Measurements from ENCODE around the gene DSG4. TPM values are rescaled to one million over a fixed set of nuclear protein-coding genes. Genes with fewer than 3 reads are reported as not detected.

The DSG4 gene
- total RNA-seq, 2 experiments from 2014 or later, result not detected

DNA sequence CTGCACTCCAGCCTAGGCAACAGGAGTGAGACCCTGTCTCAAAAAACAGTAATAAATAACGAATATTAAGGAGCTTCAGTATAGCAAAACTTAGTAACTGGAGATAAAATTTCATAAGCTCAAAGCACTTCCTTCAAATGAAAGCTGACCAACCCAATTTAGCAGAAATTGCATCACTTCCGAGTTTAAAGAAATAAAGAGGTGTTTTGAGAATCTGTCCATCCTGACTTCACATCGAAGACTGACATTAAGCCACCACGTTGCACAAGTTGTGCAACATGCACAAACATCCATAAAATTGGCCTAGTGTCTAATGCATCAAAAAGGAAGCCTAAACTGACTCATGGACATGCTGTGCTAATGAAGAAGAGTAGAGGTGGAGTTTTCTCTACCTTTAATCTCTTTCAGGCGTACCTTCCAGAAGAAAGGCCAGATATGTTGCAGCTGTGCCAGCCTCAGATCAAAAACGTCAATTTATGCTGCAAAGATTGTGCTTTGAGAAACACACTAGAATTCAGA lies 63.3 kb downstream of the DSG4 start:
- no peak overlapping the region for H3K27ac Mint-ChIP-seq
- H3K36me3 Mint-ChIP-seq (ENCODE audit: low read depth), result no peaks in the 10 kb centered on the region
- intact Hi-C loops (cut with micrococcal nuclease), result no loop called here
- no peaks in the 10 kb centered on the region for H3K4me1 Mint-ChIP-seq (ENCODE audit: low read depth)
- no peaks in the 10 kb centered on the region for H3K27me3 Mint-ChIP-seq (ENCODE audit: low read depth)
- H3K4me3 Mint-ChIP-seq, result no peak overlapping the region
- DNase-seq, result no peak
- no peaks in the 10 kb centered on the region for H3K9me3 Mint-ChIP-seq
- CTCF ChIA-PET, result no interaction called here

DNA sequence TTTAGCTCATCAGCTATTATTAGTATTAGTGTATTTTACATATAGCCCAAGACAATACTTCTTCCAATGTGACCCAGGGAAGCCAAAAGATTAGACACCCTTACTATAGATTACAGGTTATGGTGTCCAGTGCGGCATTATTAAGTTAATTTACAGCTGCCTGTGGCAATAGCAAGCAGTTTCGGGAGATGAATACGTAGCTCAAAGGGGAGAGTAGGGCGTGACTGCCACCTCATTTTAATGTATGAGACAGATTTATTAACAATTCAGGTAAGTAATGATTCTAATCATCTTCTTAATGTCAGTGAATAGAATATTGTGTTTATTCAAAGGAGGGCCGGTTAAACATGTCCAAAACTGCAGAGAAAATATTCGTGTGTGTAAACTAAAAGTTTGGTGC lies 64.2 kb downstream of the DSG4 start:
- intact Hi-C loops (cut with micrococcal nuclease), result no loop called here
- no peak overlapping the region for H3K27ac Mint-ChIP-seq
- CTCF ChIA-PET, result no interaction called here
- no peaks in the 10 kb centered on the region for H3K27me3 Mint-ChIP-seq (ENCODE audit: low read depth)
- no peaks in the 10 kb centered on the region for H3K4me1 Mint-ChIP-seq (ENCODE audit: low read depth)
- H3K36me3 Mint-ChIP-seq (ENCODE audit: low read depth), result no peaks in the 10 kb centered on the region
- H3K9me3 Mint-ChIP-seq, result no peaks in the 10 kb centered on the region
- DNase-seq, result no peak
- H3K4me3 Mint-ChIP-seq, result no peak overlapping the region

DNA sequence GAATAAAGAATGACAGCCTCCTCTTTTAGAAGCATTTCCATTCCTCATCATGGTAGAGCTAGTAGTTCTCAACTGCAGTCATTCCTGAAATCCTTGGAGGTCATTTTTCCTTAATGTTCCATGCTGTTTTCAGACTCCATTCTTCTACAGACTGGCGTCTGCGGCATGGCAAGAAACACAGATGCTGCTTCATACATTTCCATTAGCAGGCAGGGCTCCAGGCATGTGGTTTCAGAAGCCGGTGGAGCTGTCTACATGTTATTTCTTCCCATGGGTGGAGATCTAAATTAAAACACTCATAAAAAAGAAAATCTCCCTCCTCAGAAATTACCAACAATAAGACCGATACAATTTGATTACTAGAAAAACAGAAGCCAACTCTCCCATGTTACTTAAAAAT lies 64.9 kb downstream of the DSG4 start:
- no peaks in the 10 kb centered on the region for H3K27me3 Mint-ChIP-seq (ENCODE audit: low read depth)
- no peak for DNase-seq
- no peaks in the 10 kb centered on the region for H3K4me1 Mint-ChIP-seq (ENCODE audit: low read depth)
- H3K9me3 Mint-ChIP-seq, result no peaks in the 10 kb centered on the region
- H3K27ac Mint-ChIP-seq, result no peak overlapping the region
- CTCF ChIA-PET, result no interaction called here
- no peak overlapping the region for H3K4me3 Mint-ChIP-seq
- H3K36me3 Mint-ChIP-seq (ENCODE audit: low read depth), result no peaks in the 10 kb centered on the region
- intact Hi-C loops (cut with micrococcal nuclease), result no loop called here

DNA sequence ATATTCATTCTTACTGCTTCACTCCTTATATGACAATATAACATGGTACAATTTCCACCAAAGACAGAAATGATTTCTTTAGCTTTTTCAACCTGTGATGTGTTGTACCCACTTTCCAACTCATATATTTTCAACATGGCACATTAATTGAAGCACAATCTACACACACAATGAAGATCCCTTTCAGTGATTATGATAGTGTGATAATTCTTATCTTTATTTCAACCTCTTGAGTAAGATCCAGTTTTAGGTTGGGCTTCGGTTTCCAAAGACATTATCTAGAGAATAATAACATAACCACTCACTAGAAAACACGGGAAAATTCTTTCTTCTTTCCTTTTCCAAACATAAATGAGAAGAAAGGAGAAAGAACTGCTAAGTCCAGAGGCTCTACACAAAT lies 67.6 kb downstream of the DSG4 start:
- H3K36me3 Mint-ChIP-seq (ENCODE audit: low read depth), result no peaks in the 10 kb centered on the region
- no peaks in the 10 kb centered on the region for H3K9me3 Mint-ChIP-seq
- intact Hi-C loops (cut with micrococcal nuclease), result no loop called here
- H3K4me3 Mint-ChIP-seq, result no peak overlapping the region
- H3K4me1 Mint-ChIP-seq (ENCODE audit: low read depth), result no peaks in the 10 kb centered on the region
- DNase-seq, result no peak
- no peak overlapping the region for H3K27ac Mint-ChIP-seq
- no peaks in the 10 kb centered on the region for H3K27me3 Mint-ChIP-seq (ENCODE audit: low read depth)
- CTCF ChIA-PET, result no interaction called here

DNA sequence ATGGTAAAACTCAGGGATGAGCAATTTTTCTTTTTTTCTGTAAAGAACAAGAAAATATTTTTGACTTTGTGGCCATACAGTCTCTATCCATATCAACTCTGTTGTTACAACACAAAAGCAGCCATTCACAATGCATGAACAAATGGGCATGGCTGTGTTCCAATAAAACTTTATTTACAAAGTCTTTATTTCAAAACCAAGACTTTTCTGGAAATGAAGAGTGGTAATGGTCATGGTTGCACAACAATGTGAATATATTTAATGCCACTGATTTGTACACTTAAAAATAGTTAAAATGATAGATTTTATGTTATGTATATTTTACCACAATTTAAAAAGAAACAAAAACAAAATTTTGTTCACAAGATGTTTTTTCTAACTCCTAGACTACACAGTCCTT lies 69.3 kb downstream of the DSG4 start:
- H3K27ac Mint-ChIP-seq, result no peak overlapping the region
- H3K4me3 Mint-ChIP-seq, result no peak overlapping the region

DNA sequence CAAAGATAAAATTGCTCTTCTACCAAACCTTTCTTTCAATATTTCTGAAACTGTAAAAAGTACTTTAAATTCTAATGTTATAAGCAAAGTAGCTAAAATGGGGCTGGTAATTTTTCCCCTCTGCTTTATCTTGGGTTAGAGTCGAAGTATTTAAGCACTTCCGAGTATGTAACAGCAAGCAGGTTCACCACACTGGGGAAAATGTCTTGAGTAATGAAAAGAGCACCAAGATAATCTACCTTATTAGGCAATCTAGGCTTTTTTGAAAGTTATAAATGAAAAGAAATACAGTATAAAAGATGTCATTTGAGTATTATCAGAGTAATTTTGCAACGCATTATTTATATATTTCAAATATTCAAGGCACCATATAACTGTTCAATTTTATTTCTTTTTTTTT lies 70.3 kb downstream of the DSG4 start:
- peaks cover 4% of the 10 kb centered on the region for H3K27me3 Mint-ChIP-seq (ENCODE audit: low read depth)
- CTCF ChIA-PET, result no interaction called here
- no peak overlapping the region for H3K27ac Mint-ChIP-seq
- no peaks in the 10 kb centered on the region for H3K9me3 Mint-ChIP-seq
- DNase-seq, result no peak
- no peaks in the 10 kb centered on the region for H3K36me3 Mint-ChIP-seq (ENCODE audit: low read depth)
- no peaks in the 10 kb centered on the region for H3K4me1 Mint-ChIP-seq (ENCODE audit: low read depth)
- no peak overlapping the region for H3K4me3 Mint-ChIP-seq
- intact Hi-C loops (cut with micrococcal nuclease), result no loop called here

More for the DNA sequence above, 69.3 kb downstream of the DSG4 start:
- CTCF ChIA-PET, result no interaction called here
- no peaks in the 10 kb centered on the region for H3K4me1 Mint-ChIP-seq (ENCODE audit: low read depth)
- peaks cover 4% of the 10 kb centered on the region for H3K27me3 Mint-ChIP-seq (ENCODE audit: low read depth)
- no peaks in the 10 kb centered on the region for H3K9me3 Mint-ChIP-seq
- intact Hi-C loops (cut with micrococcal nuclease), result no loop called here
- H3K36me3 Mint-ChIP-seq (ENCODE audit: low read depth), result no peaks in the 10 kb centered on the region
- DNase-seq, result no peak

DNA sequence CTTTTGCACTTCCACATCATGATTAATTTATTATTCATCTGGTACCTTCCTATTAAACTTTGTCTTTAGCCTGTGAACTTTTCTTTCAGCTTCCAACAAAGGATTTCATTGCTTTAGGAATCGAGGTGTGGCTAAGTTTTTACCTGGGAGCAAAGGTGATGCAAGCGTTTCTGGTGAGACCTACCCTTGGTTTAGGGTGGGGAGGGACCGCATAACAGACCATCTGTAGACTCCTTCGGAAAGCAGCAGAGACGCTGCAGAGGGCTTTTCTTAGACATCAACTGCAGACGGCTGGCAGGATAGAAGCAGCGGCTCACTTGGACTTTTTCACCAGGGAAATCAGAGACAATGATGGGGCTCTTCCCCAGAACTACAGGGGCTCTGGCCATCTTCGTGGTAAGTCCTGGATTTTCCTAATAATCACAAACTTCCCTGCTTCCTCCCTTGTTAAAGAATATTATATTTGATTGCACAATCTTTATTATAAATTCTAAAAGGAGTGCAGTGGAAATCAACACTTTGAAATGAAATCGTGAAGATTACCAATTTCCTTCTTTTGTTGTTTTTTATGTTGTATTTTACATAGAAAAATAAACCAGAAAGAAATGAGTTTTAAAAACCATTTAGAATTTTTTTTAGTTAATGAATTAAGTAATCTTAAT lies 71.1 kb downstream of the DSG4 start, which contains the start of gene DSG3:
TSS of gene DSG3 (plus strand) at position 212 of the 662 bp plus-strand sequence. CDS start at position 349, 137 bp downstream.
- intact Hi-C loops (cut with micrococcal nuclease), result no loop called here
- no peaks in the 10 kb centered on the region for H3K4me1 Mint-ChIP-seq (ENCODE audit: low read depth)

DNA sequence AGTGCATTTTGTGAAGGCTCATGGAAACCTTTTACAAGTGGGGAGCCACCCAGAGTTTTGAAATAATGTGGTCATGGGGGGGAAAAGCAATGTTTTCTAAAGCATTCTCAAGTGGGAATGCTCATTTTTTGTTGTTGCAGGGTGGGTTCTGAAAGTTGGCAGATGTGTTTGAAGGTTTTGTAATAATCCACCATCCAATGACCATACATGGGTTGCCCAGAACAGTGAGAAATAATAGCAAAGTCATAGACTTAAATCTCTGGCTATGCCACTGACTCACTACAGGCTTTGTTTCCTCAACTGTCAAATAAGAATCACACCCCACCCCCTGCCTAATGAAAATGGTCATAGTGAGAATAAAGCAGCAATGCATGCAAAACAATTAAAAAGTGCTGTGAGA lies 73.8 kb downstream of the DSG4 start:
- Mint-ChIP-seq H3K9me3 (no peaks in the 10 kb centered on the region), H3K4me1 (ENCODE audit: low read depth) (no peaks in the 10 kb centered on the region), H3K36me3 (ENCODE audit: low read depth) (no peaks in the 10 kb centered on the region), H3K27me3 (ENCODE audit: low read depth) (peaks cover 4% of the 10 kb centered on the region), H3K27ac (no peak overlapping the region), H3K4me3 (no peak overlapping the region)
- no peak for DNase-seq
- CTCF ChIA-PET, result interaction anchor here (0.6 kb wide), 1 partner anchor 116 kb away, joined by 3 read pairs; no protein-coding TSS in a partner anchor
- intact Hi-C loops (cut with micrococcal nuclease), result no loop called here

More for the DNA sequence above, 71.1 kb downstream of the DSG4 start, which contains the start of gene DSG3:
- CTCF ChIA-PET, result interaction anchor here (0.5 kb wide), 1 partner anchor 10 kb away, joined by 3 read pairs; no protein-coding TSS in a partner anchor
- H3K9me3 Mint-ChIP-seq, result no peaks in the 10 kb centered on the region
- DNase-seq, result no peak
- H3K27ac Mint-ChIP-seq, result no peak within 1 kb of the TSS
- H3K36me3 Mint-ChIP-seq (ENCODE audit: low read depth), result no peaks in the 10 kb centered on the region
- H3K4me3 Mint-ChIP-seq, result no peak within 1 kb of the TSS
- peaks cover 4% of the 10 kb centered on the region for H3K27me3 Mint-ChIP-seq (ENCODE audit: low read depth)

DNA sequence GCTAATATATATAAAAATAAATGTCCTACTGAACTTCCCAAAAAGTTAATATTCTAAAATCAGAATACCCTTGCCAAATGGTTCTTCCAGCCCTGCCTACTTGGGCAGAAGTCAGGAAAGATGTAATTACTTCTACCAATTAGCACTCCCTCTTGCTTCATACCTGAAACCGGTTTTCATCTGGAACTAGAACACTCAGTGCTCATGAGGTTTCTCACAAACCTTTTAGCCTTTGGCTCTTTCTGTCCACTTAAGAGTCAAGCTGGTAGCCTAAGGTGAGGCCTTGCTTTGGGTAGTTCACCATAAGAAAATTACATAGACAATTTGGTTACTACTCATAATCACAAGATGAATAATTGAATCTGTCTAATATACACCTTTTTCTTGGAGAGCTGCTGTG lies 75.0 kb downstream of the DSG4 start:
- intact Hi-C loops (cut with micrococcal nuclease), result no loop called here
- no peak overlapping the region for H3K4me3 Mint-ChIP-seq
- peaks cover 4% of the 10 kb centered on the region for H3K27me3 Mint-ChIP-seq (ENCODE audit: low read depth)
- H3K36me3 Mint-ChIP-seq (ENCODE audit: low read depth), result no peaks in the 10 kb centered on the region
- H3K9me3 Mint-ChIP-seq, result no peaks in the 10 kb centered on the region
- no peaks in the 10 kb centered on the region for H3K4me1 Mint-ChIP-seq (ENCODE audit: low read depth)
- no peak overlapping the region for H3K27ac Mint-ChIP-seq
- no peak for DNase-seq
- CTCF ChIA-PET, result interaction anchor here (0.6 kb wide), 1 partner anchor 655 kb away, joined by 4 read pairs; no protein-coding TSS in a partner anchor

DNA sequence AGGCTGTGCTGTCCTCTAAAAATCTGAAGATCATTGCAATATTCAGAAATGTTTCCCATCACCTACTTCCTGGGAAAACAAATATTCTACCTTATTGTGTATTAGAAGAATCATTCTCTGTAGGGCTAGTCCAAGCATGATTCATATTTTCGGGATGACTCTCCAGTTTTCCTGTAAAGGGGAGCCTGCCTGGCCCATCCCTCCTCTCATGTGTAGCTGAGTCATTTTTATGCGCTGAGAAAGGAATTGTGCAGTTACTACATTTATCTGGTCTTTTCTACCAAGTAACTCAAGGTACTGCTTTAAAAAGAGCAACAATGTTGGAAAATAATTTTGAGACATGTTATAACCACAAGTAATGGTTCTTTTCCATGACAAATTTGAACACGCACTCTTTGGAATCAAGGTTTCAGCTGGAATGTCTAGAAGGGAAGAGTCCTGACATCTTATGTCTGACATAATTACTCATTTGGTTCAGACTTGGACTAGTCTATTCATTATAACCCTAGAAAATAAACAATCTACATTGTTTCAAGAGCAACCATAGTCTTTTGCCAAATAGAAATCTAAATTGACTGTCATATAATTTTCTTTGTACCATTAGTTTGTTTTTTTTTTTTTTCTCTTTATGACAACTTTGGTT lies 77.6 kb downstream of the DSG4 start:
- DNase-seq, result no peak
- H3K27me3 Mint-ChIP-seq (ENCODE audit: low read depth), result peaks cover 6% of the 10 kb centered on the region
- no peak overlapping the region for H3K27ac Mint-ChIP-seq
- H3K36me3 Mint-ChIP-seq (ENCODE audit: low read depth), result no peaks in the 10 kb centered on the region
- no peaks in the 10 kb centered on the region for H3K4me1 Mint-ChIP-seq (ENCODE audit: low read depth)
- CTCF ChIA-PET, result no interaction called here
- H3K9me3 Mint-ChIP-seq, result no peaks in the 10 kb centered on the region
- no peak overlapping the region for H3K4me3 Mint-ChIP-seq
- intact Hi-C loops (cut with micrococcal nuclease), result no loop called here

Other genes starting within 250 kb of the DSG4 start
- under 1 TPM; 0.20 to 0.24 TPM for gene DSC1, start 213.9 kb upstream of the DSG4 start, total RNA-seq
- gene DSG1, start 58.6 kb upstream of the DSG4 start, total RNA-seq, result not detected
- gene DSG3, start 71.0 kb downstream of the DSG4 start, total RNA-seq, result not detected
- under 1 TPM; 0.45 to 0.49 TPM for gene DSG2, start 121.4 kb downstream of the DSG4 start, total RNA-seq
- not detected for gene TTR, start 215.1 kb downstream of the DSG4 start, total RNA-seq